ENCODE measurements around the gene CTNNA1. TPM values are rescaled to one million over a fixed set of nuclear protein-coding genes. Genes with fewer than 3 reads are reported as not detected.

Gene CTNNA1
- total and polyA plus RNA-seq, 2 of the 8 experiments (the other 6 are each of a cell fraction or from before 2014, with no cell fraction given) = 115 to 349 TPM

DNA sequence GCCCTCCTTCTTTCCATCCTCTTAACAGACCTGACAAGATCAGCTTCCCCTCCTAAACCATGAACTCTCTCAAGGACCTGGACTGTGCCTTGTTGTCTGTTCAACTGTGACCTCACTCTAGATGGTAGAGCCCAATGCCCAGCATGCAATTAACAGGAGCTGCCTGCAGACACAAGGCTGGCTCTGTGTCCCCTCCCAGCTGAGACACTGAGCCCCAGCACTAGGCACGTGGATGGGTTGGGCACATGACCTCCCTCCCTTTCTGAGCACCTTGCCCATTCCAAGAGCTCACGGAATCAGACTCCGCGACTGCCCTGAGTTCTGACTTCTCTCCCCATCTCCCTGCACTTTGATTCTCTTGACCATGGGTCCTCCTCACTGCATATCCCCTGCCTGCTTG is 215.4 kb downstream of the CTNNA1 start:
- Histone ChIP-seq H3K4me1 (replicated peaks in 1 of 4; ENCODE audit: control insufficient read depth in 3 of 4, insufficient read depth in 4 of 4, low read length in 3 of 4) (peaks cover 0 to 8% (median 5%) of the 10 kb centered on the region in 4 experiments), H2BK20ac (ENCODE audit: low read length) (0 out of 2 replicates have a peak overlapping the region, but pooled peaks have one; percentile 56), H3K23me2 (ENCODE audit: low read depth, low read length) (no peaks in the 10 kb centered on the region), H3K79me1 (ENCODE audit: low read depth, low read length) (no peaks in the 10 kb centered on the region), H3K9ac (replicated peaks in 1 of 4; ENCODE audit: extremely low read depth in 1 of 4, low read depth in 3 of 4, low read length in 3 of 4) (no peak overlapping the region), H3K36me3 (ENCODE audit: control insufficient read depth in 2 of 4, insufficient read depth in 4 of 4, low read length in 3 of 4) (no peaks in the 10 kb centered on the region), H3K56ac (replicated peaks; ENCODE audit: insufficient read length, low read depth, low read length) (no peak overlapping the region), H2AFZ (ENCODE audit: low read length) (no peak overlapping the region), H3K14ac (ENCODE audit: insufficient read length) (no peak overlapping the region), H3K4me3 (ENCODE audit: extremely low read depth in 1 of 4, insufficient read depth in 2 of 4, low read depth in 3 of 4, low read length in 4 of 4) (no peak overlapping the region), H3K18ac (ENCODE audit: extremely low read depth, low read length) (no peak overlapping the region), H3K4me2 (ENCODE audit: insufficient read depth in 1 of 2, low read depth in 2 of 2, low read length in 2 of 2) (no peak overlapping the region), H4K5ac (ENCODE audit: insufficient read length, low read depth, low read length) (no peak overlapping the region), H3K27ac (ENCODE audit: low read depth, low read length) (no peak overlapping the region), H3K9me3 (ENCODE audit: insufficient read depth in 2 of 2, low read depth in 1 of 2, low read length in 1 of 2) (no peaks in the 10 kb centered on the region), H4K8ac (ENCODE audit: extremely low read depth, insufficient read depth, low read length) (no peak overlapping the region), H2AK5ac (ENCODE audit: low read depth, low read length) (no peak overlapping the region), H4K91ac (replicated peaks; ENCODE audit: insufficient read length, low read length) (no peak overlapping the region), H4K20me1 (replicated peaks in 1 of 2; ENCODE audit: control insufficient read depth in 1 of 2, insufficient read depth in 2 of 2, low read length in 2 of 2) (no peaks in the 10 kb centered on the region), H2BK15ac (ENCODE audit: low read length) (no peak overlapping the region), H2BK120ac (replicated peaks; ENCODE audit: low read depth, low read length) (no peak overlapping the region), H3K23ac (ENCODE audit: insufficient read length) (no peak overlapping the region), H3K79me2 (ENCODE audit: control insufficient read depth in 1 of 2, insufficient read depth in 2 of 2, low read length in 2 of 2) (no peaks in the 10 kb centered on the region), H3K4ac (replicated peaks; ENCODE audit: insufficient read length, low read depth, low read length) (no peak overlapping the region), H2BK5ac (ENCODE audit: low read depth, low read length) (no peak overlapping the region), H2BK12ac (ENCODE audit: low read depth, low read length) (no peak overlapping the region), H3K27me3 (replicated peaks in 1 of 4; ENCODE audit: control insufficient read depth in 3 of 4, extremely low read depth in 1 of 4, insufficient read depth in 3 of 4, low read length in 3 of 4) (no peaks in the 10 kb centered on the region; a peak in 2 of 7 replicates)
- DNase-seq (ENCODE audit: low read depth in 1 of 2, low spot score in 2 of 2) = no peak
- no peak for FAIRE-seq
- CTCF ChIA-PET (ENCODE audit: partially characterized antibody) = interaction anchor here (0.6 to 1.9 kb wide), 4 partner anchors 36 to 325 kb away, joined by 3 to 5 read pairs (median 4); no protein-coding TSS in a partner anchor
- POLR2A ChIA-PET (ENCODE audit: partially characterized antibody) = no interaction called here
- 78% methylated on average over 4 of the region's 4 CpGs; no CpG with 5 or more reads in 1 of the 2 experiments for WGBS, 2 experiments (ENCODE audit: extremely low coverage in 1 of 2, insufficient coverage in 1 of 2, insufficient read length in 1 of 2, insufficient replicate concordance in 2 of 2, low coverage in 1 of 2, low lambda C conversion rate in 2 of 2, missing lambda C conversion rate in 1 of 2)
- no peak for TF ChIP-seq RAD21 (IDR thresholded peaks at IDR 0.05 in 1 of 2, conservative IDR thresholded peaks at IDR 0.05 in 1 of 2; ENCODE audit: low read depth in 2 of 2, low read length in 2 of 2)
- TF ChIP-seq CBX8 (IDR thresholded peaks at IDR 0.05; ENCODE audit: borderline replicate concordance, low read depth, low read length) = no peak
- TF ChIP-seq SRF (IDR thresholded peaks at IDR 0.05; ENCODE audit: low read depth, low read length) = no peak
- TF ChIP-seq CHD1 (IDR thresholded peaks at IDR 0.05; ENCODE audit: low read depth, low read length) = no peak
- TF ChIP-seq CBX5 (IDR thresholded peaks at IDR 0.05; ENCODE audit: low read depth, low read length) = no peak
- TF ChIP-seq RFX5 (IDR thresholded peaks at IDR 0.05; ENCODE audit: borderline replicate concordance, low read depth, low read length) = no peak
- no peak for TF ChIP-seq YY1 (IDR thresholded peaks at IDR 0.05; ENCODE audit: low read depth, low read length)
- no peak for TF ChIP-seq SIN3A (conservative IDR thresholded peaks at IDR 0.05 in 1 of 2, IDR thresholded peaks at IDR 0.05 in 1 of 2; ENCODE audit: low read depth in 1 of 2, low read length in 2 of 2)
- no peak for TF ChIP-seq BRCA1 (IDR thresholded peaks at IDR 0.05; ENCODE audit: low read depth, low read length)
- TF ChIP-seq KDM5A (IDR thresholded peaks at IDR 0.05; ENCODE audit: low read length) = no peak
- TF ChIP-seq FOSL1 (IDR thresholded peaks at IDR 0.05; ENCODE audit: insufficient read depth, low read depth, low read length) = no peak
- TF ChIP-seq ZNF274 (IDR thresholded peaks at IDR 0.05; ENCODE audit: borderline replicate concordance, extremely low read depth, low read length) = no peak
- TF ChIP-seq GABPA (IDR thresholded peaks at IDR 0.05; ENCODE audit: borderline replicate concordance, insufficient read depth, low read length) = no peak
- TF ChIP-seq EP300 (IDR thresholded peaks at IDR 0.05; ENCODE audit: borderline replicate concordance in 1 of 2, low read depth in 2 of 2, low read length in 2 of 2) = no peak
